GM23248 (cell line): ENCODE data around the gene FILIP1L.

Source experiments
- EZH2 ChIP-seq: fragments of 200-600 bp; sonication (generic); IDR thresholded peaks from 2 replicates; pipeline ENCODE4 v1.6.1; 2018; ENCODE audit warnings: antibody characterized with exemption, mild to moderate bottlenecking; ENCODE audit not compliant: insufficient read depth, poor library complexity, severe bottlenecking
- EZH2phosphoT487 ChIP-seq: fragments of 200-600 bp; sonication (generic); IDR thresholded peaks from 2 replicates; pipeline ENCODE4 v1.6.1; 2018; ENCODE audit warnings: antibody characterized with exemption, moderate library complexity, mild to moderate bottlenecking, low read depth; ENCODE audit not compliant: insufficient read depth

GRCh38 chr3:99875929-99876841 lies 238.1 kb downstream of the FILIP1L start:
- no peak for TF ChIP-seq EZH2phosphoT487
- TF ChIP-seq EZH2: no peak
